ENCODE measurements around the gene PPP1CA.

PPP1CA gene

GRCh38 chr11:67381244-67381972 lies 20.2 kb downstream of the PPP1CA start:
- DNase-seq, result peak; percentile 71 to 72

GRCh38 chr11:67379061-67380058 lies 22.3 kb downstream of the PPP1CA start:
- peak in 1 of 2 donors; percentile 70 for DNase-seq

DNA sequence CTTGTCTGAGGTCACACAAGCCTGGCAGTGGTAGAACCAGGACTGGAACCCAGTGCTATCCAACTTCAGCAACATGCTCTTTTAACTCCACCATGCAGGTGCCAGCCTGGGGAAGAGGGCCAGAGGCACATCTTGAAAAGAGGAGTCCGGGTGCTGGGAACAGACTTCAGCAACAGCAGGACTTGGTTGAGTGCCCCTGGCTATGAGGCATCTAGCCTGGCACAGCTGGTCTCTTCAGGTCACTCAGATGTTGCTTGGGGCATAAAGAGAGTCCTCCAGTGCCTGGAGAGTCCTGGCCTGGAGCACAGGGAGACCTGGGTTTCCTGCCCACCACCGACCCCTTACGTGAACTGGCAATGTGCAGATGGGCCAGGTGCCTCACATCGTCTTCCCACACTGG lies 23.1 kb downstream of the PPP1CA start:
- no peak for DNase-seq

DNA sequence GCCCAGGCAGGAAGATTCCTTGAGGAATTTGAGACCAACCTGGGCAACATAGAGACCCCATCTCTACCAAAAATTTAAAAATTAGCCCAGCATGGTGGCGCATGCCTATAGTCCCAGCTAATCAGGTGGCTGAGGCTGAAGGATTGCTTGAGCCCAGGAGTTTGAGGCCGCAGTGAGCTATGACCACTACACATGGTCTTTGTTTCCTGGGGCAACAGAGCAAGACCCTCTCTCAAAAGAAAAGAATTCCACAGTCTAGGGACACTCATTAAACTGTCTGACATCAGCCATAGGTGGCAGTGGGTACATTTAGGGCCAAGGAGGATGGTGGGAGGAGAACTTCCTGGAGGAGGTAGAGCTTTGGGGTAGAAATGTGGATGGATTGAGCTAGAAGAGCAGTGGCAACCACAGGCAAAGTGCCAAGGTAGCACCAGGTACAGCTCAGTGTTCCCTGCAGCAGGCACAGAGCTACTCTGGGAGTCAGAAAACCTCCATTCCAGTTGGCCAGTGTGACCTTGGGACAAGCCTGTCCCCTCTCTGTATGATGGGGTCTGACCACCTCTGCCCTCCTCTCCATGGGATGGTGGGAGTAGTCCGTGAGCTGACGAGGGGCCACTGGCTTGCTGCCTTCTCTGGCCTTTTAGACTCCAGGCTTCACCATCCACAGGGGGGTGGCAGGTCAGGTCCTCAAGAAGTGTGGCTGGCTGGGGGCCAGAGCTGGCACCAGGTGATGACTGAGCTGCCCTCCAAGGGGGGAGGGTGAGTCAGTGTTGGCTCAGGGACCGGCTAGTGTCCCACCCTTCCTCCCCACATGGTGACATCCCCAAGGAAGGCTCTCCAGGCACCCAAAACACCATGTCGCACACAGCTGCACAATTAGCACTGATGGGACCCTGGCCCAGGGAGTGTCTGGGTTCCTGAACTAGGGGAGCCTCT lies 24.5 kb downstream of the PPP1CA start:
- DNase-seq, result no peak

DNA sequence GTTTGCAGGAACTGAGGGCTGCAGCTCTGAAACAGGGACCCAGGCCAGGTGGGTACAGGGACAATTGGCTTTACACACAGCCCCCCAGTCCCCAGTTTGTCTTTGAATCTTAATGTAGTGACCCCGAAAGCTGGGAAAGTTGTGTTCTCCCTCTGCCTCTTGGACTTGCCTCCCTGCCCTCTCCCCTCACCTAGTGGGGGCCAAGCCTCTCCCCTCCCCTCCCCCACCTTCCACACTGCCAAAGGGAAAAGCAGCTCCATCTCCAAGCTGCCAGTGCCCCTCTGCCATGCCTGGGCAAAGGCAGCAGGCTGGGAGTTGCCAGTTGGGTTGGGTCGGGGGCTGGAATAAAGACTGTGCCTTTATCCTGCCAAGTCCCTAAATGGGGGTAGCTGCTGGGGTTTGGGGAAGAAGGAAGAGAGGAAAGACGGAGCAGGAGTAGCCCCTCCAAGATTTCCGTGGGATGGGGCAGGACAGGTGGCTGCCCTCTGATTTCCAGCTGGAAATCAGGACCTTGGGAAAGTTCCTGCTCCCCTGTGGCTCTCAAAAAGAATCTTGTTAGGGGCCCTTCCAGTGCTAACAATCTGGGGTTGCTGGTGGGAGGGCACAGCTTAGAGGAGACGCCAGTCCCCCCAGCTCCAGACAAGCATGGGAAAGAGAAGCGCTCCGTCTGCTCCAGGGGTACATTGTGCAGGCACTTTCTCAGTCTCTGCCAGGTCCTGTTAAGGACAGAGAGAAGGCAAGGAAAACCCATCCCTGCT lies 25.4 kb downstream of the PPP1CA start:
- no peak for DNase-seq

- DNase-seq, result no peak
These were observed 26.2 kb downstream of the PPP1CA start for GRCh38 chr11:67375320-67376055.

- DNase-seq, result no peak
These were observed 26.9 kb downstream of the PPP1CA start for GRCh38 chr11:67374571-67375281.

DNA sequence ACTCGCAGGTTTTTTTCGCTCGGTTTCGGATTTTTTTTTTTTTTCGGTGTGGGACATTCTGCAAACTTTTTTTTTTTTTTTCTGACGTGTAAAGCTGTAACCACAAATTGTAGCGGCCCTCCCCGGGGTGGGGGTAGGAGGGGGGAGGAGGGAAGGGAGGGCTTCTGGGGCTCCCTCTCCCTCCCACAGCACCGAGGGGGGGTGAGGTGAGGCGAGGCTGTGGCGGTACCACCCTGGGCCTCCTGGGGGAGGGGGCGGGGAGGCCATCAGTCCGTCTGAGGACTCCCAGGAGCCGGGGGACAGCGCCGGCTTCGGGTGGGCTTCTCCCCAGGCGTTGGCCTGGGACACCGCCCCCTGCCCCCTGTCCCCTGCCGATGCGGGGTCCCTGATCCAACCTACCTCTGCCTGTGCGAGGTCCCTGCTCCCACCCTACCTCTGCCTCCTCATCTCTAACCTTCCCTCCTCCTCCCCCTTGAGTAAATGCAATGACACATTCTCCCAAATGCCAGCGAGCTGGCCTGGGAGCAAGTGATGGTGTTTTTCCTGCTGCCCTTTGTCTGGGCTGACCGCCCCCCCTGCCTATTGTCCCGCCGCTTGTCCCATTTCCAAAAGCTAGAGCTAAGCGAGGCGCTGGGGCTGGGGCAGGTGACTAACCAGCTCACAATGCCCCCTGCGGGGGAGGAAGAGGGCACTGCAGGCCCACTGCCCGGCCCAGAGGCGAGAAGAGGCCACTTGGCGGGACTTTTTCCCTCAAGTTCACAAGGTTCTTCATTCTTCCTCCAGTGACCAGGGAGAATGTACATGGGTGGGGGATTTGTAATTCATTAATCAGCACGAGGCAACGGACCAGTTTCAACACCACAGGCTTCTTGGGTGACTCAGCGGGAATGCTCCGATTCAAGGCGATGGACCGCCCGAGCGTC lies 27.7 kb downstream of the PPP1CA start:
- DNase-seq, result peak; percentile 92 to 98

DNA sequence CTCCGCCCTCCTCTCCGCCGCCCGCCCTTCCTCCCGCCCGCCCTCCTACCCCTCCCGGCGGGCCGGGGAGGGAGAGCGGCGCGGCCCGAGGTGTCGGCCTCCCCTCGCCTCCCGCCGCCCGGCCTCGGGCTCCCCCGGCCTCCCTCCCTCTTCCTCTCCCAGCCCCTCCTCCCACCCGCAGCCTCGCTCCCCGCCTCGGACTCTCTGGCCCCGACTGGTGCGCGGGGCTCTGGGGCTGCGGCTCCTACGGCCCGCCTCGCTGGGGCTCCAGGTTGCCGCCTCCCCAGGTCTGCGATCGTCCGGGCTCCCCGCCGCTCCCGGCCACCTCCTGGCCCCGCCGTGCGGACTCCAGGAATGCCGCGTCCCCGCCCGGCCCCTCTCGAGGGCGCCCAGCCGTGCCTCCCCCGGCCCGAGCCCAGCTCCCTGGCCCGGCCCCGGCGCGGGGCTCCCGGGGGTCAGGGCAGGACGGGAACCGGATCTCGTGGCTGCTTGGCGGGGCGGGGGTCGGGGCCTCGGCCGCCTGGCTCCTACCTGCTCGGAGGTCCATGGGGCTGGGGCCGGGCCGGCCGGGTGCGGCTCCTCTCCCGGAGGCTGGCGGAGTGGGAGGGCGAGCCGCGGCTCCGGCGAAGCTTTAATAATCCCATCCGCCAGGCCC lies 28.5 kb downstream of the PPP1CA start, which contains the start of gene CLCF1:
TSS of gene CLCF1 (minus strand) at position 606 of the 655 bp plus-strand sequence. CDS start at position 547, 59 bp downstream.
- DNase-seq, result peak in 1 of 2 donors; percentile 35

DNA sequence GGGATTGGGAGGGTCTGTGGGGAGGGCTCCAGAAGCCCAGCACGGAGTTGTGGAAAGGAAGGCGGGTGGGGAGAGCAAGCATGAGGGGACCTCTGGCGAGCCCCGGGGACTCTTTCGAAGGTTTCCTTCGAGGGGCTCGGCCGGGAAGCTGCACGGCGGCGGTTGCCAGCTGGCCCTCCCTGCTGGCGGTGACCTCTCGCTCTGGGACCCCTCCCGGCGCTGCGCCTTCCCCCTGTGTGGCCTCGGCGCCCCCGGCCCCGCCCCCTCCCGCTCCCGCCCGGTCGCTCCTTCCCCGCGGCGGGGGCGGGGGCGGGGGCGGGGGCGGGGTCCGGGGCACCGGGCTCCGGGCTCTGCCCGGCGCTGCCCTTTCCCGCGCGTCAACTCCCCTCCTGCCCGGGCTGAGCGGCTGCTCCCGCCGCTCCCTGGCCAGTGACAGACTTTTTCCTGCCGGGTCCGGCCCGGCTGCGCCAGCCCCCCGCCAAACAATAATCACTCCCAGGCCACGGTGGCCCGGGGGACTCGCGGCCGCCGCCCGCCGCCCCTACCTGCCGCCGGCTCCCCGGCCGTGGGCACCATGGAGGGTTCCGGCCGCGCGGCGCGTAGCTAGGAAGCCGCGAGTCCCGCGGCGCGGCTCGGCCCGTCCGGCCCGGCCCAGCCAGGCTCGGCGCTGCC lies 29.2 kb downstream of the PPP1CA start:
- DNase-seq, result no peak

DNA sequence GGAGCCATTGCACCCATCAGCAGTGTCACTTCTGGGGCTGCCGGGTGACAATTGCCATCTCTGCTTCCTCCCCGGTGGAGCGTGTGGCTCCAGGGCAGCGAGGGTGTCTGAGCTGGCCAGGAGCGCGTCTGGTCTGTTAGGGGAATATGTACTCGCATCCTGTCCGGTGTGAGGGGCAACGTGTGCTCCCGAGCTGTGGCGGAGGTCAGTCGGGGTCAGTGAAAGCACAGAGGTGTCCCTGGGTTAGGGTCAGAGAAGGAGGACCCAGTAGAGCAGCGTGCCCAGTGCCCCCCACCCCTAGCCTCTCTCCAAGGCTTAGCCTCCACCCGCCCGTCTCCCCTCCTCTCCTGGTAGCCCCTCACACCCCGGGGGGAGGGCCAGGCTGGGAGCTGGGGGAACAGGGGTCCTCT lies 29.7 kb downstream of the PPP1CA start:
- DNase-seq, result no peak

GRCh38 chr11:67371189-67371910 lies 30.3 kb downstream of the PPP1CA start:
- peak; percentile 59 to 78 for DNase-seq

- DNase-seq, result no peak
These were observed 31.1 kb downstream of the PPP1CA start for GRCh38 chr11:67370351-67371076.

DNA sequence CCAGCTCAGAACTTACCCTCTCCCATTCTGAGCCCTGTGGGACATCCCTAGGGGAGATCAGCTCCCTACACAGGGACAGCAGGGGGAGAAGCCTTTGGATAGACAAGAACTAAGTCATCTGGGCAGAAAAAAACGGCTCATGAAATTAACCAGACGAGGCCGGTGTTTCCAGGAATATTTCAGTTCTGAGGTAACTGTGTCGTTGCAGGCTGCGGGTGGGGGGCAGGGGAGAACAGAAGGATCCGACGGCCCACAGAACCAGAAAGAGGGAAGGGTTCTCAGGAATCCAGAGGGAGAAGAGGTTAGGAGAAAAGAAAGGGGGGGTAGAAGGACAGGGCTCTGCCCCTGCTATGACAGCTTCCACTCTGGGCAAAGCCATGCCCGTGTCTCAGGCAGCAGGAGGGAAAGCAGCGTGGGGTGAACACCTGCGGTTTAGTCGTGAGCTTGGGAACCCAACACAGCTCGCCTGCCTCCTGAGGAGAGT lies 31.8 kb downstream of the PPP1CA start:
- DNase-seq, result no peak

DNA sequence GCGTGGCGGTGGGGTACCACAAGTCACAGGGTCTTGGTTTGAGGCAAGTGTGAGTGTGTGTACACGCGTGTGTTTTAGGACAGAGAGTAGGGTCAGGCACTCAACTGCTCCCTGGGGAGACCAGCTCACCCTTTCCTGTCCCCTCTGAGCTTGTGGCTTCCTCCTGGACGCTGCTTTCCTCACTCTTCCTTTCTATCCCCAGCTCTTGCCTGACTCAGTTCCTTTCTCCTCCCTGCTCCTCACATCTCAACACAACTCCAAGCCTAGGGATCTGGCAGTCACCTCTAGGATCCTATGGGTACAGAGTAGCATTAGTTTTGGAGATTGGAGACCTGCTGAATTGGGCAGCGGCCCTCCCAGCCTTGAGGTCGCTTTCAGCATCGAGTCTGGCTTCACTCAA lies 32.4 kb downstream of the PPP1CA start:
- no peak for DNase-seq

DNA sequence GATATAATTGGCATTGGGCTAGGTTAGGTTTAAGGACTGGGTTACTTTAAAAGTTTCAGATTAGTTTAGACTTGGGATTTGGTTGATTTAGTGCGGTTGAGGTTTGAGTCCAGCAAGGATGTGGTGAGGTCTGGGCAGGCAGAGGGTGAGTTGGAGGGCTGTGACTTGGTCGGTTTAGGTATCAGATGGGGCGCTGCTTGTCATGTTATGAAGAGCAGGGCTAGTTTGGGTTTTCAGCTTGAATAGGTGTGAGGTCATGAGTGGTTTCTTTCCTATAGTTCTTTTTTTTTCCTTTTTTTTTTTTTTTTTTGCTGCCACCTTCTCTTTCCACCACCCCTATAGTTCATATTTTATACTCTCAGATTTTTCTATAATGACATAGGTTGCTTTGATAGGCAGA lies 33.0 kb downstream of the PPP1CA start:
- no peak for DNase-seq

Measured in inflammatory macrophage treated with lipopolysaccharide for 1 hour (primary cell).